Measurements from ENCODE around the gene SNX27. TPM values are rescaled to one million over a fixed set of nuclear protein-coding genes. Genes with fewer than 3 reads are reported as not detected.

Gene SNX27
- total RNA-seq, 1 donor from 2014 or later = 33.9 TPM

DNA sequence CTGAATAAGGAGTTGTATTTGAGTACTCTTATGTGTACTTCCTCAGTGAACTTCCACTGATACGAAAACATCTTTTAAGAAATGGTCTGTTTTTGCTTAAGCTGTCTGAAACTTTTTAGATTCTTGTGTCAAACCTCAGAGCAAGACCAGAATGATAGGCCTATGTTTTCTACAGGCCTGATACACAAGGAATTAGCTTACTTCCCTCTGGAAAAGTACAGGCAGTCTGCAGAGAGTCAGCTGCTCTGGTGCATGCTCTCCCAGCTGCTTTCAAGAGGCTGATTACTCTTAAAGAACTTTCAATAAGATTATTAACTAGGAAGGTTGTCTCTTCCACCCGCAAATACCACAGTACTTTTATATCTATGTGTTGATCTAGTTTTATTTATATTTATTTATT lies 9.5 kb downstream of the SNX27 start:
- Mint-ChIP-seq H3K4me3 (ENCODE audit: unreplicated experiment) (no peak overlapping the region), H3K27me3 (ENCODE audit: unreplicated experiment) (no peaks in the 10 kb centered on the region), H3K27ac (ENCODE audit: unreplicated experiment) (peak overlapping the region; percentile 67), H3K9me3 (ENCODE audit: unreplicated experiment) (no peaks in the 10 kb centered on the region), H3K36me3 (ENCODE audit: unreplicated experiment) (no peaks in the 10 kb centered on the region), H3K4me1 (ENCODE audit: unreplicated experiment) (peaks cover 34% of the 10 kb centered on the region)
- TF ChIP-seq, protein P1, sequence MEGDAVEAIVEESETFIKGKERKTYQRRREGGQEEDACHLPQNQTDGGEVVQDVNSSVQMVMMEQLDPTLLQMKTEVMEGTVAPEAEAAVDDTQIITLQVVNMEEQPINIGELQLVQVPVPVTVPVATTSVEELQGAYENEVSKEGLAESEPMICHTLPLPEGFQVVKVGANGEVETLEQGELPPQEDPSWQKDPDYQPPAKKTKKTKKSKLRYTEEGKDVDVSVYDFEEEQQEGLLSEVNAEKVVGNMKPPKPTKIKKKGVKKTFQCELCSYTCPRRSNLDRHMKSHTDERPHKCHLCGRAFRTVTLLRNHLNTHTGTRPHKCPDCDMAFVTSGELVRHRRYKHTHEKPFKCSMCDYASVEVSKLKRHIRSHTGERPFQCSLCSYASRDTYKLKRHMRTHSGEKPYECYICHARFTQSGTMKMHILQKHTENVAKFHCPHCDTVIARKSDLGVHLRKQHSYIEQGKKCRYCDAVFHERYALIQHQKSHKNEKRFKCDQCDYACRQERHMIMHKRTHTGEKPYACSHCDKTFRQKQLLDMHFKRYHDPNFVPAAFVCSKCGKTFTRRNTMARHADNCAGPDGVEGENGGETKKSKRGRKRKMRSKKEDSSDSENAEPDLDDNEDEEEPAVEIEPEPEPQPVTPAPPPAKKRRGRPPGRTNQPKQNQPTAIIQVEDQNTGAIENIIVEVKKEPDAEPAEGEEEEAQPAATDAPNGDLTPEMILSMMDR (IDR thresholded peaks at IDR 0.05) = no peak
- DNase-seq (ENCODE audit: extremely low spot score, unreplicated experiment) = no peak

DNA sequence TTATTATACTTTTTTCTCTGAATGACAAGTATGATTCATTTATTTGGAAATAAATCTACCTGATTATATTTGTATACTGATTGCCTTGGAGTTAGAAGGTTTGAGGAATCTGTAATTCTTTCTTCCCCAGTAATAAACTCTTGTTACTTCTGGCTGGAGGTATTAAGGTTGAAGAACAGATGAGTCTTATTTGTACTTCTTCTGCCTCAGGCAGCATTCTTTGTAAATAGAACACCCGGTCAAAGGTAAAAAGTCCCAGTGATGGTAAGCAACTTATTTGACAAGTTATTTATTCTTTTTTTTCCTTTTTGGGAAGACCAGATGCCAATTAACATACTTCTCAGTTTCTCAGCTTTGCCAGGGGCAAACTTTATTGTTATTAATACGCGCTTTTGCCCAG lies 12.9 kb downstream of the SNX27 start:
- TF ChIP-seq, protein P1 (IDR thresholded peaks at IDR 0.05) = no peak
- H3K4me1 Mint-ChIP-seq (ENCODE audit: unreplicated experiment) = peaks cover 20% of the 10 kb centered on the region

DNA sequence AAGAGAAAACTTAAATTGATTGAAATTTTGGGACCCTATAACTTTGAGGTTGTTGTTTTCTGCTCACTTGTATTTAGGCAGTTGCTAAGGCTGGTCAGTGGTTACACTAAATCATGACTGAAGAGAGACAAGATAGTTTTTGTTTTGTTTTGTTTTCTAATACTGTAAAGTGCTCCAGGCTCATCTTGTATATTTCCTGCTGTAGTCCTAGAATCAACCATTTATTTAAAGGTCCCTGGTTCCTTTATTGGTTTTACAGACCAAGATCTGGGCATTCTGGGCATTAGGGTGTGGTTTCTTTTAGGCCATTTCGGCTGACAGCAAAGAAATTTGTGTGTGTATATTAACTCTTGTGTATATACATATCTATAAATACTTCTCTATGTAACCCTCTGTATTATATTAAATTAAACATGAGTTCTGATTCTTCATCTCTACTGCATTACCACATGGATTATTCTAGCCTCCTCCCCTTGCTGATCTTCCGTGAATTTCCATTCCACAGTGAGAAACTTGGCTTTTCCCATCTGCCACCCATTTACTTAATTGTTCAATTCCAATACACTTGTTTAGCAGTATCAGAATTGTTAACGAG lies 15.0 kb downstream of the SNX27 start:
- Mint-ChIP-seq H3K9me3 (ENCODE audit: unreplicated experiment) (no peaks in the 10 kb centered on the region), H3K27me3 (ENCODE audit: unreplicated experiment) (no peaks in the 10 kb centered on the region), H3K4me1 (ENCODE audit: unreplicated experiment) (peaks cover 6% of the 10 kb centered on the region), H3K36me3 (ENCODE audit: unreplicated experiment) (peaks cover 5% of the 10 kb centered on the region), H3K27ac (ENCODE audit: unreplicated experiment) (no peak overlapping the region), H3K4me3 (ENCODE audit: unreplicated experiment) (no peak overlapping the region)
- no peak for DNase-seq (ENCODE audit: extremely low spot score, unreplicated experiment)
- TF ChIP-seq, protein P1 (IDR thresholded peaks at IDR 0.05) = no peak

More for the DNA sequence above, 12.9 kb downstream of the SNX27 start:
- Mint-ChIP-seq H3K9me3 (ENCODE audit: unreplicated experiment) (no peaks in the 10 kb centered on the region), H3K27ac (ENCODE audit: unreplicated experiment) (no peak overlapping the region), H3K4me3 (ENCODE audit: unreplicated experiment) (no peak overlapping the region), H3K27me3 (ENCODE audit: unreplicated experiment) (no peaks in the 10 kb centered on the region), H3K36me3 (ENCODE audit: unreplicated experiment) (peaks cover 5% of the 10 kb centered on the region)
- no peak for DNase-seq (ENCODE audit: extremely low spot score, unreplicated experiment)

DNA sequence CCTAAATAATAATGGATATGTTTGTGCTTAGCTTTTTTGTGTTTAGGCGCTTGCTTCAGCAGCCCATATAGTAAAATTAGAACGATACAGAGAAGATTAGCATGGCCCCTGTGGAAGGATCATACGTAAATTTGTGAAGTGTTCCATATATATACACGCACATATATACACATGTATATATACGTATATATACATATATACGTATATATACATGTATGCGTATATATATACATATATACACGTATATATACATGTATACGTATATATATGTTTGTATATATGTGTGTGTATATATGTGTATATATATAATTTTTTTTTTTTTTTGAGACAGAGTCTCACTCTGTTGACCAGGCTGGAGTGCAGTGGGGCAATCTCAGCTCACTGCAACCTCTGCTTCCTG lies 17.4 kb downstream of the SNX27 start:
- Mint-ChIP-seq H3K27ac (ENCODE audit: unreplicated experiment) (no peak overlapping the region), H3K4me3 (ENCODE audit: unreplicated experiment) (no peak overlapping the region), H3K9me3 (ENCODE audit: unreplicated experiment) (no peaks in the 10 kb centered on the region), H3K4me1 (ENCODE audit: unreplicated experiment) (peaks cover 6% of the 10 kb centered on the region), H3K36me3 (ENCODE audit: unreplicated experiment) (peaks cover 5% of the 10 kb centered on the region), H3K27me3 (ENCODE audit: unreplicated experiment) (no peaks in the 10 kb centered on the region)
- TF ChIP-seq, protein P1 (IDR thresholded peaks at IDR 0.05) = no peak
- DNase-seq (ENCODE audit: extremely low spot score, unreplicated experiment) = no peak

DNA sequence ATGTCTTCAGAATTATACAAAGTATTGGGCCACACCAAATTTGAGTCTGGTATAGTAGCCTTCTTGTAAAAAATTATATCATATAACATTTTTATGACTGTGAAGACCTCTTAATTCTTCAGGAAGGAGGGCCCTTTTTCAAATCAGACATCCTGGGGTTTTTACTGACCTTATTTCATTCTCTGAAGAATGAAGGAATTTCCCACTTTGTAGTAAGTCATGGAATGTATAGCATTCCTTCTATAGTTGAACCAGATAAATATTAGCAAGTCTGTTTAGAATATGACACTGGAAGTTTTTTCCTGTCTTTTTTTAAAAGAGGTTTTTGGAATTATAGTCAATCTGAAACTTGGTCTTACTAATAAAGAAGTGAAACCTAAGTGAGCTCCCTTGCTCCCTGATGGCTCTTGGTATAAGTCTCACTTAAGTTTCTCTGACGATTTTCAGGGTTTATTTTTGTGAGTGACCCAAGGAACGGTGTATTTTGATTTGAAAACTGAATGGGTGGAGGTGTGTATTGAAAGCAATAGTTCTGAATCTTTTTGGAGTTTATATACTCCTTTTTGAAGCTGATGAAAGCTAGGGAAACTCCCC lies 23.7 kb downstream of the SNX27 start:
- H3K36me3 Mint-ChIP-seq (ENCODE audit: unreplicated experiment) = peaks cover 8% of the 10 kb centered on the region
- H3K27me3 Mint-ChIP-seq (ENCODE audit: unreplicated experiment) = no peaks in the 10 kb centered on the region
- no peak for DNase-seq (ENCODE audit: extremely low spot score, unreplicated experiment)
- peaks cover 53% of the 10 kb centered on the region for H3K4me1 Mint-ChIP-seq (ENCODE audit: unreplicated experiment)
- no peaks in the 10 kb centered on the region for H3K9me3 Mint-ChIP-seq (ENCODE audit: unreplicated experiment)
- H3K27ac Mint-ChIP-seq (ENCODE audit: unreplicated experiment) = peak overlapping the region; percentile 83
- TF ChIP-seq, protein P1 (IDR thresholded peaks at IDR 0.05) = no peak
- no peak overlapping the region for H3K4me3 Mint-ChIP-seq (ENCODE audit: unreplicated experiment)

Measured in osteocyte (in vitro differentiated cells).